ENCODE results near the gene ARL14. TPM values are rescaled to one million over a fixed set of nuclear protein-coding genes. Genes with fewer than 3 reads are reported as not detected.

ARL14 gene
- total RNA-seq, 1 donor, result not detected

GRCh38 chr3:160695915-160696327, 19.0 kb downstream of the ARL14 start:
- no peaks in the 10 kb centered on the region for H3K9me3 ChIP-seq (ENCODE audit: low read depth, low read length)
- no peaks in the 10 kb centered on the region for H4K20me1 ChIP-seq (ENCODE audit: insufficient read depth, low read length)
- peaks cover 6% of the 10 kb centered on the region for H3K27me3 ChIP-seq (ENCODE audit: insufficient read depth, low read length)
- no peak overlapping the region for H3K4me2 ChIP-seq (ENCODE audit: insufficient read depth, low read length)
- no peak overlapping the region for H3K27ac ChIP-seq (ENCODE audit: low read depth, low read length)
- H3K79me2 ChIP-seq (ENCODE audit: insufficient read depth, low read length), result no peaks in the 10 kb centered on the region
- TF ChIP-seq CTCF (IDR thresholded peaks at IDR 0.05; ENCODE audit: extremely low read depth, low read depth, low read length), result no peak
- H3K4me3 ChIP-seq (ENCODE audit: insufficient read depth, low read length), result no peak overlapping the region
- H3K4me1 ChIP-seq (ENCODE audit: insufficient read depth, low read length), result peaks cover 11% of the 10 kb centered on the region
- H3K36me3 ChIP-seq (ENCODE audit: insufficient read depth, low read length), result no peaks in the 10 kb centered on the region
- no peak overlapping the region for H2AFZ ChIP-seq (ENCODE audit: low read length)
- DNase-seq (ENCODE audit: insufficient read length, low spot score, missing footprints), result no peak

GRCh38 chr3:160697637-160698380, 20.8 kb downstream of the ARL14 start:
- peaks cover 6% of the 10 kb centered on the region for H3K27me3 ChIP-seq (ENCODE audit: insufficient read depth, low read length)
- H3K4me1 ChIP-seq (ENCODE audit: insufficient read depth, low read length), result peaks cover 11% of the 10 kb centered on the region
- H3K4me3 ChIP-seq (ENCODE audit: insufficient read depth, low read length), result no peak overlapping the region
- peak overlapping the region; percentile 10 for H3K4me2 ChIP-seq (ENCODE audit: insufficient read depth, low read length)
- peak; percentile 51 for DNase-seq (ENCODE audit: insufficient read length, low spot score, missing footprints)
- no peak for TF ChIP-seq CTCF (IDR thresholded peaks at IDR 0.05; ENCODE audit: extremely low read depth, low read depth, low read length)
- H4K20me1 ChIP-seq (ENCODE audit: insufficient read depth, low read length), result no peaks in the 10 kb centered on the region
- H3K27ac ChIP-seq (ENCODE audit: low read depth, low read length), result no peak overlapping the region
- no peaks in the 10 kb centered on the region for H3K9me3 ChIP-seq (ENCODE audit: low read depth, low read length)
- H3K79me2 ChIP-seq (ENCODE audit: insufficient read depth, low read length), result no peaks in the 10 kb centered on the region
- no peak overlapping the region for H2AFZ ChIP-seq (ENCODE audit: low read length)
- no peaks in the 10 kb centered on the region for H3K36me3 ChIP-seq (ENCODE audit: insufficient read depth, low read length)

- Histone ChIP-seq H3K9me3 (ENCODE audit: low read depth, low read length) (no peaks in the 10 kb centered on the region), H3K4me3 (ENCODE audit: insufficient read depth, low read length) (no peak overlapping the region), H3K79me2 (ENCODE audit: insufficient read depth, low read length) (no peaks in the 10 kb centered on the region), H2AFZ (ENCODE audit: low read length) (no peak overlapping the region), H3K4me1 (ENCODE audit: insufficient read depth, low read length) (peaks cover 11% of the 10 kb centered on the region), H3K36me3 (ENCODE audit: insufficient read depth, low read length) (no peaks in the 10 kb centered on the region), H3K27ac (ENCODE audit: low read depth, low read length) (no peak overlapping the region), H3K27me3 (ENCODE audit: insufficient read depth, low read length) (peaks cover 6% of the 10 kb centered on the region), H3K4me2 (ENCODE audit: insufficient read depth, low read length) (no peak overlapping the region), H4K20me1 (ENCODE audit: insufficient read depth, low read length) (no peaks in the 10 kb centered on the region)
- TF ChIP-seq CTCF (IDR thresholded peaks at IDR 0.05; ENCODE audit: extremely low read depth, low read depth, low read length), result no peak
- DNase-seq (ENCODE audit: insufficient read length, low spot score, missing footprints), result no peak
These were observed 21.7 kb downstream of the ARL14 start for GRCh38 chr3:160698599-160699195.

- Histone ChIP-seq H3K27ac (ENCODE audit: low read depth, low read length) (no peak overlapping the region), H3K4me2 (ENCODE audit: insufficient read depth, low read length) (no peak overlapping the region), H3K4me1 (ENCODE audit: insufficient read depth, low read length) (peaks cover 11% of the 10 kb centered on the region), H3K4me3 (ENCODE audit: insufficient read depth, low read length) (no peak overlapping the region), H3K9me3 (ENCODE audit: low read depth, low read length) (no peaks in the 10 kb centered on the region), H2AFZ (ENCODE audit: low read length) (no peak overlapping the region), H3K79me2 (ENCODE audit: insufficient read depth, low read length) (no peaks in the 10 kb centered on the region), H4K20me1 (ENCODE audit: insufficient read depth, low read length) (no peaks in the 10 kb centered on the region), H3K27me3 (ENCODE audit: insufficient read depth, low read length) (peaks cover 6% of the 10 kb centered on the region), H3K36me3 (ENCODE audit: insufficient read depth, low read length) (no peaks in the 10 kb centered on the region)
- TF ChIP-seq CTCF (IDR thresholded peaks at IDR 0.05; ENCODE audit: extremely low read depth, low read depth, low read length), result no peak
- DNase-seq (ENCODE audit: insufficient read length, low spot score, missing footprints), result no peak
These were observed 24.5 kb downstream of the ARL14 start for GRCh38 chr3:160701490-160701889.

All from osteoblast (primary cell).